Measurements from ENCODE around the gene PRKG1.

- TF ChIP-seq CTCF (conservative IDR thresholded peaks at IDR 0.05; ENCODE audit: low read depth in 2 of 2) = no peak
- no peak for TF ChIP-seq POLR2AphosphoS5 (IDR thresholded peaks at IDR 0.05; ENCODE audit: low read depth)
- TF ChIP-seq CREB1 (CRISPR knock-in tag; IDR thresholded peaks at IDR 0.05; ENCODE audit: low read depth) = no peak
- TF ChIP-seq REST (IDR thresholded peaks at IDR 0.05; ENCODE audit: unreplicated experiment) = no peak
- no peak for TF ChIP-seq ZNF331 (CRISPR knock-in tag; IDR thresholded peaks at IDR 0.05; ENCODE audit: low read depth)
- no peak for TF ChIP-seq EZH2 (IDR thresholded peaks at IDR 0.05; ENCODE audit: low read depth, unreplicated experiment)
- no peak for TF ChIP-seq EZH2phosphoT487 (IDR thresholded peaks at IDR 0.05; ENCODE audit: unreplicated experiment)
- TF ChIP-seq ZNF462 (CRISPR knock-in tag; IDR thresholded peaks at IDR 0.05) = no peak
- no peak for TF ChIP-seq ETS1 (IDR thresholded peaks at IDR 0.05)
- TF ChIP-seq JUNB (IDR thresholded peaks at IDR 0.05; ENCODE audit: unreplicated experiment) = no peak
Observed at GRCh38 chr10:51112013-51112412, 37.7 kb downstream of the PRKG1 start.

All from GM23338 (cell line).